ELR (cell line): ENCODE data around the gene FOXJ3.

Experiments used
- DNase-seq: peaks from one replicate; pipeline ENCODE4 v3.0.0-alpha.2; 2015; ENCODE audit warnings: low read depth

The FOXJ3 gene

GRCh38 chr1:42143896-42144710 lies 190.9 kb downstream of the FOXJ3 start:
- DNase-seq: no peak

GRCh38 chr1:42142894-42143675 lies 191.9 kb downstream of the FOXJ3 start:
- DNase-seq: no peak

GRCh38 chr1:42141978-42142377 lies 193.1 kb downstream of the FOXJ3 start:
- no peak for DNase-seq

GRCh38 chr1:42140191-42140590 lies 194.8 kb downstream of the FOXJ3 start:
- no peak for DNase-seq

- DNase-seq: no peak
These were observed 195.6 kb downstream of the FOXJ3 start for GRCh38 chr1:42139444-42139843.

- no peak for DNase-seq
These were observed 196.4 kb downstream of the FOXJ3 start for GRCh38 chr1:42138586-42138985.

GRCh38 chr1:42137766-42138165 lies 197.3 kb downstream of the FOXJ3 start:
- DNase-seq: no peak

GRCh38 chr1:42136466-42136865 lies 198.6 kb downstream of the FOXJ3 start:
- no peak for DNase-seq

- no peak for DNase-seq
These were observed 199.6 kb downstream of the FOXJ3 start for GRCh38 chr1:42135426-42135825.

- no peak for DNase-seq
These were observed 201.1 kb downstream of the FOXJ3 start for GRCh38 chr1:42133809-42134526.

GRCh38 chr1:42133390-42133789 lies 201.6 kb downstream of the FOXJ3 start:
- no peak for DNase-seq

- DNase-seq: no peak
These were observed 204.9 kb downstream of the FOXJ3 start for GRCh38 chr1:42130061-42130660.

- DNase-seq: no peak
These were observed 206.1 kb downstream of the FOXJ3 start for GRCh38 chr1:42128964-42129363.

GRCh38 chr1:42128499-42128898 lies 206.5 kb downstream of the FOXJ3 start:
- no peak for DNase-seq

- DNase-seq: no peak
These were observed 207.3 kb downstream of the FOXJ3 start for GRCh38 chr1:42127767-42128166.
